Astrocyte of the spinal cord (primary cell): ENCODE results near the gene PRRX1.

Experiments used
- DNase-seq: peaks from one replicate; pipeline ENCODE4 v3.0.0; 2011; ENCODE audit warnings: low read depth, low spot score
- H3K4me3 ChIP-seq: 2 replicates; pipeline ENCODE4 v1.5.1; 2011; ENCODE audit warnings: low read depth, mild to moderate bottlenecking, low read length, moderate library complexity
- CTCF ChIP-seq: IDR thresholded peaks from 2 replicates; pipeline ENCODE4 v1.5.1; 2012; ENCODE audit warnings: low read depth, mild to moderate bottlenecking, low read length, inconsistent platforms
- in situ Hi-C: cut with HindIII; loops from 2 replicates; pipeline ENCODE4 v1.10.0; 2017; ENCODE audit warnings: low sequenced_read_pairs

The PRRX1 gene

GRCh38 chr1:170669586-170670530 is 5.9 kb downstream of the PRRX1 start:
- no peak for DNase-seq
- in situ Hi-C loops = no loop called here
- H3K4me3 ChIP-seq = peak overlapping the region; percentile 19
- TF ChIP-seq CTCF = no peak

GRCh38 chr1:170670802-170671628 is 7.1 kb downstream of the PRRX1 start:
- H3K4me3 ChIP-seq = peak overlapping the region; percentile 16
- TF ChIP-seq CTCF = peak; percentile 90
- DNase-seq = peak; percentile 69
- in situ Hi-C loops = no loop called here

- TF ChIP-seq CTCF = no peak
- in situ Hi-C loops = no loop called here
- no peak for DNase-seq
- no peak overlapping the region for H3K4me3 ChIP-seq
Observed at GRCh38 chr1:170671629-170671963, 7.7 kb downstream of the PRRX1 start.

GRCh38 chr1:170672316-170672715 is 8.4 kb downstream of the PRRX1 start:
- no peak for DNase-seq
- no peak for TF ChIP-seq CTCF
- in situ Hi-C loops = no loop called here
- no peak overlapping the region for H3K4me3 ChIP-seq

GRCh38 chr1:170674239-170674638 is 10.3 kb downstream of the PRRX1 start:
- TF ChIP-seq CTCF = no peak
- no peak overlapping the region for H3K4me3 ChIP-seq
- no peak for DNase-seq
- in situ Hi-C loops = no loop called here

- in situ Hi-C loops = no loop called here
- H3K4me3 ChIP-seq = no peak overlapping the region
- no peak for DNase-seq
- no peak for TF ChIP-seq CTCF
Observed at GRCh38 chr1:170674986-170675385, 11.1 kb downstream of the PRRX1 start.
